T-helper 1 cell treated with Interleukin-12 subunit alpha and Interleukin-12 subunit beta and Interleukin-4 antibody, amounts not matched to agents 30 μg/mL and 1 μg/mL, for 36 hours (primary cell): ENCODE measurements around the gene S100A7.
"Not testable (repeated sequence)": the region's sequence is repeated elsewhere in the genome, so short reads cannot be mapped to it uniquely, and the experiment has no call there.

ENCODE experiments used
- H3K27ac Mint-ChIP-seq: one replicate; pipeline ENCODE4 v1.8.0; 2021; ENCODE audit warnings: mild to moderate bottlenecking, mixed read lengths
- H3K27me3 Mint-ChIP-seq: one replicate; pipeline ENCODE4 v1.8.0; 2021; ENCODE audit warnings: low read depth, mixed read lengths
- H3K36me3 Mint-ChIP-seq: one replicate; pipeline ENCODE4 v1.8.0; 2021; ENCODE audit warnings: low read depth, mixed read lengths
- H3K4me1 Mint-ChIP-seq: one replicate; pipeline ENCODE4 v1.8.0; 2021; ENCODE audit warnings: low read depth, mixed read lengths
- H3K4me3 Mint-ChIP-seq: one replicate; pipeline ENCODE4 v1.8.0; 2021; ENCODE audit warnings: mild to moderate bottlenecking, moderate library complexity, mixed read lengths
- H3K9me3 Mint-ChIP-seq: one replicate; pipeline ENCODE4 v1.8.0; 2021; ENCODE audit warnings: mixed read lengths

Gene S100A7

DNA sequence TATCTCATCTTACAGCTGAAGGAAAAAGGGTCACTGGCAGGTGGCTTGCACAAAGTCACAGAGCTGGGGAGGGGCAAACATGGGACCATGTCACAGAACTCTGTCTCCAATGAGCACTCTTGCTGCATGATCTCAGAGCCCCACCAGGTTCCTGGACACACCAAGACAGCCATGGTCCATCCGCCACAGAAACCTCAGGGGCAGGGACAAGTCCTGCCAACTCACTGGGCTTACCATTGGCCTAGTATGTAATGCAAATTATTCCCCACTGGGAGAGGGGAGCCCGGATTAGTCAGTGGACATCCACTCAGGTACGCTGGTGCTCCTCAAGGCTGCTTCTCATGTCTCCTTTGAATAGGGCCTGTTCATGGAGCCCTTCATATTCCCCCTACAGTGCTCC, 29.9 kb downstream of the S100A7 start:
- H3K4me3 Mint-ChIP-seq, result no peak overlapping the region
- no peak overlapping the region for H3K27ac Mint-ChIP-seq
- H3K27me3 Mint-ChIP-seq, result no peaks in the 10 kb centered on the region
- H3K4me1 Mint-ChIP-seq, result no peaks in the 10 kb centered on the region
- H3K36me3 Mint-ChIP-seq, result no peaks in the 10 kb centered on the region
- H3K9me3 Mint-ChIP-seq, result no peaks in the 10 kb centered on the region

DNA sequence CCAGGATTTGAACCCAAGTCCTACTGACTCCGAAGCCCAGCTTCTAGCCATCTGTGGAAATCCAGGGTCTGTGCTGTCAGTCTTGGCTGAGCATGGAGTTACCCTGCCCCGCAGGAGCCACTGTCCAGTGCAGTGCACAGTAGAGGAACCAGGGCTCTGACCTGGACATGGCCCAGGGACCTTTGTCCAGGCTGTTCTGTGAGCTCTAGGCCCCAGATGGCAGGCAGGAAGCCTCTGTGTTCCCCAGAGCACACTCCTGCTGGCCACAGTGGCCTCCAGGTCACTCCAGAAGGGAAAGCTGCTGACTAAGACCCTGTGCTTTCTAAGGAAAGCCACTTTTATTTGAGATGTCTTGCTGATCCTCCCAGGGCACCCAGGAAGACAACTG, 30.3 kb downstream of the S100A7 start:
- Mint-ChIP-seq H3K27me3 (peaks cover under 1% of the 10 kb centered on the region), H3K27ac (no peak overlapping the region), H3K9me3 (no peaks in the 10 kb centered on the region), H3K4me1 (no peaks in the 10 kb centered on the region), H3K36me3 (no peaks in the 10 kb centered on the region), H3K4me3 (no peak overlapping the region)

DNA sequence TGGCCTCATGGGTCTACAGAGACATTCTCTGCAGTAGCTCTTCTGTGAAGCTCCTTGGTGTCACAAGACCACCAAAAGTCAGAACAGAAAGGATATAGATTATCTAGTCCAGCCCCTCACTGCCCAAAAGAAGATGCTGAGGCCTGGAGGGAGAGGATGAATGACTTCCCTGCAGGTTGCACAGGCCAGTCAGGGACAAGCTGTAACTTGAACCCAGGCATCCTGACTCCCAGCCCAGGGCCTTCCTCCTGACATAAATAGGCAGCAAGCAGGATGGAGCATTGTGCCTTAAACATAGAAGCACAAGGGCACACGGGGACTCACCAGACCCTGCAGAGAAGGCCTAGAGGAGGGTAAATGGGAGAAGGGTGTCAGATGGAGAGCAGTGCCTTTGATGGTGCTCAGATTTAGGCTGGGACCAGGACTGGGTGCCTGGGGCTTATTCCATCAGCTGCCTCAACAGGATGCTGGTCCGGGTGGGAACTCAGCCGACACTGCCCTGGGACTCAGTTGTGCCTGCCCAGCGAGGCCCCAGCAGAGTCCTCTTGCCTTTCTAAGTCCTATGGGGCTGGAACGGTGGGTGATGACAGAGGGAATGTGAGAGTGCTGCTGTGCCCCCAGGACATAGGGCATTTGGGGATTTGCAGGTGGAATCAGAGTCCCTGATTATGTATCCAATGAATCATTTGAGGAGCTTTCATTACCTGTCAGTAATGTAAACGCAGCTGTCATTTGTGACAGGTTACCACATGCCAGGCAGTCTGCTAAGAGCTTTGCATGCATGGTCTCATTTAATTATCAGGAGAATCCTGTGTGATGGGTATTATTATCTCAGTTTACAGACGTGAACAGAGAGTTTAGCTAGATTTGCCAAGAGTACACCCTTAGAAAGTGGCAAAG, 30.9 kb downstream of the S100A7 start:
- Mint-ChIP-seq H3K36me3 (no peaks in the 10 kb centered on the region), H3K27me3 (peaks cover 7% of the 10 kb centered on the region), H3K9me3 (no peaks in the 10 kb centered on the region), H3K4me1 (no peaks in the 10 kb centered on the region), H3K4me3 (no peak overlapping the region), H3K27ac (no peak overlapping the region)

DNA sequence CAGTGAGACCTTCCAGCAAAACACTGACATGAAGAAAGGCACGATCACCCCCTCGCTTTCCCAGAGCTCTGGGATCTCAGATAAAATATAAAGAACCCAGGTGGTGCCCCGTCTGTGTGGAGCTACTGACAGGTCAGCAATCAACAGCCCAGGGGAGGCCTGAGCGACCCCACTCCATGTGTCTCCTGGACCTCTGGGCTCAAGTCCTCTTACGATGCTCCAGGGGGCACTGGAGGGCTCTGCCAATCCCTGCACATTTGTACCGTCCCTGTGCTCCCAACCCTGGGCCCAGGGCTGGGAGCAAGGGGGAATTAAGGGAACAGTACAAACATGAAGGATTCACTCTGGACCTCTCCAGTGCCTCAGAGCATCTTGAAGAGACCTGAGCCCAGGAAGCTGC, 31.7 kb downstream of the S100A7 start:
- no peaks in the 10 kb centered on the region for H3K36me3 Mint-ChIP-seq
- no peaks in the 10 kb centered on the region for H3K9me3 Mint-ChIP-seq
- peaks cover 10% of the 10 kb centered on the region for H3K27me3 Mint-ChIP-seq
- no peak overlapping the region for H3K4me3 Mint-ChIP-seq
- no peak overlapping the region for H3K27ac Mint-ChIP-seq
- no peaks in the 10 kb centered on the region for H3K4me1 Mint-ChIP-seq

DNA sequence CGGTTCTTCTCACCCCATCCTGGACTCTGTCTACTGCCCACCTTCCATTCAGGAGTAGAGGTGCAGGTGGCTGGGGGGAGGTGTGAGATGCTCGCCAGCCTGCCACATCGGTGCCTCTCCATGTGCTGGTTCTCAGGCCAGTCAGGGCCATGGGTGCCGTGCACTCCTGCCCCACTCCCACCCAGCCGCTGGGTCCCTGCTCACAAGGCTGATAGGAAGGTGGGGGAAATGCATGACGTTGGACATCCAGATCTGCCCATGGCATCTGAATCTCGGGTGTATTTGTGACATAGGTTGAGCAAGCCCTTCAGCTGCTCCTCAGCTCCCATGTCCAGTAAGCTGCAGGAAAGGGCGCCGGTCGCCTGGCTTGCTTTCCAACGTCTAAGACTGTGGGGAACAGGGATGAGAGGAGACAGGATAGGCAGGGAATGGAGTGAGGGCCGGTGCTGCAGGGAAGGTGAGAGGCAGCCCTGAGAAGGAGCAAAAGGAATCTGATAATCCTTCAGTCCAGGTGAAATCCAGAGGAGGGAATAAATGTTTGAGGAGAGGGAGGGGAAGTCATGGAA, 32.3 kb downstream of the S100A7 start:
- no peak overlapping the region for H3K27ac Mint-ChIP-seq
- no peaks in the 10 kb centered on the region for H3K36me3 Mint-ChIP-seq
- H3K4me3 Mint-ChIP-seq, result no peak overlapping the region
- no peaks in the 10 kb centered on the region for H3K9me3 Mint-ChIP-seq
- no peaks in the 10 kb centered on the region for H3K4me1 Mint-ChIP-seq
- peaks cover 10% of the 10 kb centered on the region for H3K27me3 Mint-ChIP-seq

DNA sequence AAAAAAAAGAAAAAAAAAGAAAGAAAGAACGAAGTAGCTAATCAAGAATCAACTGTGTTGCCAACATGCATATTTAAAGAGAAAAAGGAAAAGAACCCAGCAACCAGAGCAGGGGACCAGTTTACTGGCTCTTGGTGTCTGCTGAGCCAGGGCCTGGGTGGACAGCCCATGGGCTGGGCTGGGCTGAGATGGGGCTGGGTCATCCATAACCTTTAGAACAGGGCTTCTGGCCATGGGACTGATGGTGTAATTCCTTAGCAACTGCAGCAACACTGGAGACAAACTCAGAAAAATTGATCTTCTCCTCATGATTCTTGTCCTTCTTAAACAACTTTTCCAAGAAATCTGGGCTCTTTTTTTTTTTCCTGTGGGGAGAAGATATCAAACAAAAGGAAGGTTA, 33.6 kb downstream of the S100A7 start:
- Mint-ChIP-seq H3K36me3 (no peaks in the 10 kb centered on the region), H3K27ac (no peak overlapping the region), H3K27me3 (peaks cover 10% of the 10 kb centered on the region), H3K9me3 (no peaks in the 10 kb centered on the region), H3K4me3 (no peak overlapping the region), H3K4me1 (no peaks in the 10 kb centered on the region)

DNA sequence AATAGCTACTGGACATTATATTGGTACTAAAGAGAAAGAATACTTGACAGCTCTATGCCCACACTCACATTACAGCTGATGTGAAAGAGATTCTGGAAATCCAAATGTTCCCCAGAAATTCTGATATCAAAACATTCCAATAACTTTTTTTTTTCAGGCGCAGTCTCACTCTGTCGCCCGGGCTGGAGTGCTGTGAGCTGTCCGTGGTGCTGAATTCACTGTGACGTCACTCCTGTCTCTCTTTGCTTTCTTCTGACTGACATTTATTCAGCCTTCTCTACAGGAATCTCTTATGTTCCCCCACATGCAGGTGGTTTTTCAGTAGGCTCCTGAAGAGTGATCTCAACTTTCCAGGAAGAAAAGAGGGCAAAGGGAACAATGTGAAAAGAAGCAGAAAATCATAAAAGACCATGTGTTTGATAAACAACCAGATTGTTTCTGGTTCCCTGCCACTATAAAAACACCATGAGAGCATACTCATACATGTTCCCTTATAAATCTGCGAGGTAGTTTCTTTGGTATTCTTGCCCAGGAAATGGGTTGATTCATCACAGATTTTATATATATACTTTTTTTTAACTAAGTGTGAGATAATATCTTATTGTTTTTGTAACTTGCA, 37.9 kb downstream of the S100A7 start:
- no peaks in the 10 kb centered on the region for H3K4me1 Mint-ChIP-seq
- peaks cover 24% of the 10 kb centered on the region for H3K27me3 Mint-ChIP-seq
- no peaks in the 10 kb centered on the region for H3K36me3 Mint-ChIP-seq
- no peaks in the 10 kb centered on the region for H3K9me3 Mint-ChIP-seq
- no peak overlapping the region for H3K4me3 Mint-ChIP-seq
- no peak overlapping the region for H3K27ac Mint-ChIP-seq

DNA sequence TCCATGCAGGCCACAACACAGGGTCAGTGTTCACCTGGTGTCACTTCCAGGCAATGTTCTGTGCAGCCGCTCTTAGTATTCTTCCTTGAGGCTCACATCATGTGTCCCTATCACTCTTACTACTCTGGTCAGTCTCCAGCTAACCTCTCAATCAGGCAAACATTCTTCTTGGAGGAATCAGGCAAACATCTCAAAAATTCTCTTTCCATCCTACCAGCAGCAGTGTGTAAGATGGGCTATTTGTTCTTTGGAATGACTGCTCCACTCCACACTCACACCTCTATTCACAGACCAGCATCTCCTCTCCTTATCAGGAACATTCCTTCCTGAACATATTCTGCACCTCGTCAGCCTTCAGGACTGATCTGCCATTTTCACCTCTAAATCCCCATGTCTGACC, 40.1 kb downstream of the S100A7 start:
- Mint-ChIP-seq H3K36me3 (no peaks in the 10 kb centered on the region), H3K27me3 (peaks cover 24% of the 10 kb centered on the region), H3K27ac (no peak overlapping the region), H3K9me3 (no peaks in the 10 kb centered on the region), H3K4me1 (no peaks in the 10 kb centered on the region), H3K4me3 (no peak overlapping the region)

DNA sequence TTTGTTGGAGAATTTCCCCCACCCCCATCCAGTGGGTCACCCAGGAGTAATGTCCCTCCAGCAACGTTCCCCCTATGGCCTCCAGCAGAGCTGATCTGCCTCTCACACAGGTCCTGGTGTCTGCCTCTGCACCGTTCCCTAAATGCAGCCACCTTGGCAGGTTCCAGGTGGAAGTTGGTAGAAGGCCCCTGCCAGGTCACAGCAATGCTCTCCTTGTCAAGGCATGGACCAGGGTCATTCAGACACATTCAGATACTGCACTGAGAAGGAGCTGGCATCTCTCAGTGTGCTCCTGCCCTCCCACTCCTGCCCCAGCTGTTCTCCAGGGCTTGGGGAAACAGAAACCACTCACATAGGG, 41.0 kb downstream of the S100A7 start:
- peaks cover 16% of the 10 kb centered on the region for H3K27me3 Mint-ChIP-seq
- not testable (repeated sequence) for H3K9me3 Mint-ChIP-seq, H3K27ac Mint-ChIP-seq, H3K36me3 Mint-ChIP-seq, H3K4me1 Mint-ChIP-seq, H3K4me3 Mint-ChIP-seq

DNA sequence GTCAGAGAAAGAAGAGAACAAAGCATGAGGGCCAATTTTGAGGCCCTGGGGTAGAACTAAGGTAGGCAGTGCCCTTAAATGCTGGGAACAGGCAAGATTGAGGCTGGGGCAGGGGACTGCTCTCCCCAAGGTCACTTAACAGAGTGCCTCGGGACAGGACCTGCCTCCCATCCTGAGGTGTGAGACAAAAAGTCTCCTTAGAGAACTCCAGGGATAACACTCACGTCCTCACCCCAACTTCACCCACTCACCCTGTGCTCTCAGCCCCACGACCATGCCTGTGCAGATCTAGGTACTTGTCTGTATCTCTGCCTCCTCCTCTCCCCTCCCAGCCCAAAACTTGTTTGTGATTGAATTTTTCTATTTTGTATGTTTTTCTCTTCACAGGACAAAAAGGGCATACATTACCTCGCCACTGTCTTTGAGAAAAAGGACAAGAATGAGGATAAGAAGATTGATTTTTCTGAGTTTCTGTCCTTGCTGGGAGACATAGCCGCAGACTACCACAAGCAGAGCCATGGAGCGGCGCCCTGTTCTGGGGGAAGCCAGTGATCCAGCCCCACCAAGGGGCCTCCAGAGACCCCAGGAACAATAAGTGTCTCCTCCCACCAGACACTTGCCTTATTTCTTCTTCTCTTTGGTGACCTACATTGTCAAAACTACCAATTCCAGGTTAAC, 41.6 kb downstream of the S100A7 start:
- H3K27me3 Mint-ChIP-seq, result peaks cover 14% of the 10 kb centered on the region
- not testable (repeated sequence) for H3K27ac Mint-ChIP-seq, H3K36me3 Mint-ChIP-seq, H3K9me3 Mint-ChIP-seq, H3K4me3 Mint-ChIP-seq, H3K4me1 Mint-ChIP-seq

DNA sequence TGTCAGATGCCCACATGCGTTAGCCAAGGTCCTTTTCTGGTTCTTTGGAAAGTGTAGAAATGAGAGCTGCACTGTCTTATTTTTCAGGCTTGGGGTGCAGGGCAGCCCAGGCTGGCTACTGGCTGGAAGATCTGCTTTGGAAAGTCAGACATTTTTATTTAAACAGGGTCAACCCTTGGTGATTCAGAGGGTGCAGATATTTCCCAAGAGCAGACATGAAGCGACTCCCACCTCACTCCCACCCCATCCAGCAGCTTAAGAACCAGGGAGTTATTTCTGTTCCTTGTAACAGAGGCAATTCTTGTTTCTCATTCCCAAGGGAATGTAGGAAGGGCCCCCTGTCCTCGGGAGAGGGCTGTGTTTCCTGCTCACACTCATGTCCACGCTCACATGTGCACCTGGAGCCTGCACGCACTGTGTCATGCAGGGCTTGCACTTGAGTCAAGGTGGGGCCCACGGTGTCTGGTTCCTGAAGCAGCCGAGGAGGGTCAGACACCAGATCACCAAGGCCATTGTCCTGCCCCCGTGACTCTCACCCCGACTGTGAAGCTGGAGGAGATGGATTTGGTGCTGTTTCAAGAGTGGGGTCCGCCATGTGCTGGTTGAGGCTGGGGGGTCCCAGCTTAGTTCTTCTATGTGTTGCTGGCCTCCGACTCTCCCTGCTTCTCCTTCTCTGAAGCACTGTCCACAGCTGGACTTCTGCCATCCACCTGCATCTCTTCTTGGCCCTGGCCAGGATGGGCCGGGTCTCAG, 43.1 kb downstream of the S100A7 start:
- H3K27me3 Mint-ChIP-seq, result peaks cover 14% of the 10 kb centered on the region

DNA sequence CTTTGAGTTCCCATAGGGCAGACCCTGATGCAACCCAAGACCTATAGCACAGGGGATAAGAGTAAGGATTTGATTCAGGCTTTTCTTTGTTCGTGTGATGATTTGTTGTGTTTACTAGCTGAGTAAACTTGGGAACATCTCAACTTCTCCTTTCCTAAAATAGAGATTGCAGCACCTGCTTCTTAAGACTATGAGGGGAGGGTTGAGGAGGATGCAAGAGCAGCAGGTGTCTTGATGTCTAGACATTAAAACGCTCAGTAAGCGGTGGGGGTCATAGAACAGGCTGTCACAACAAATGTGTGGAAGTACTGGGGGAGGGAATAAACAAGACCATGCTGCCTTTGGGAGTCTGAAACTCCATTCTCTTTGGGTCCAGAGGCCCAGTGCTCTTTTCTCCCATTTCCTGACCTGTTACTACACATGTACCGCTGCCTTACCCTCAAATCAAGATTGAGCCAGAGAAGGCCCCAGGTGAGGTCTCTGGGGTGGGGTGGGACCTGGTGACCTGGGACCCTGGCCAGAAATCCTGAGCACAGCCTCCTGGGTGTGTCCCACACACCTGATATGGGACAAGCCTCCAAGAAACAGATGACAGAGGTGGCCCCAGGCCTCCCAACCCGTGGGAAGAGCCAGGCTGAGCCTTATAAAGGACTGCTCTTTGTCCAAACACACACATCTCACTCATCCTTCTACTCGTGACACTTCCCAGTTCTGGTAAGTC, 44.4 kb downstream of the S100A7 start, which contains the start of gene S100A7A:
Gene S100A7A (plus strand): TSS at position 671 of the 721 bp plus-strand sequence. CDS start 1,563 bp downstream, outside the sequence.
- Mint-ChIP-seq H3K4me3 (no peak within 1 kb of the TSS), H3K27me3 (peaks cover 12% of the 10 kb centered on the region), H3K4me1 (no peaks in the 10 kb centered on the region), H3K9me3 (no peaks in the 10 kb centered on the region), H3K27ac (no peak within 1 kb of the TSS), H3K36me3 (no peaks in the 10 kb centered on the region)

More for the DNA sequence above, 43.1 kb downstream of the S100A7 start:
- Mint-ChIP-seq H3K27ac (no peak overlapping the region), H3K9me3 (no peaks in the 10 kb centered on the region), H3K4me1 (no peaks in the 10 kb centered on the region), H3K4me3 (no peak overlapping the region), H3K36me3 (no peaks in the 10 kb centered on the region)

DNA sequence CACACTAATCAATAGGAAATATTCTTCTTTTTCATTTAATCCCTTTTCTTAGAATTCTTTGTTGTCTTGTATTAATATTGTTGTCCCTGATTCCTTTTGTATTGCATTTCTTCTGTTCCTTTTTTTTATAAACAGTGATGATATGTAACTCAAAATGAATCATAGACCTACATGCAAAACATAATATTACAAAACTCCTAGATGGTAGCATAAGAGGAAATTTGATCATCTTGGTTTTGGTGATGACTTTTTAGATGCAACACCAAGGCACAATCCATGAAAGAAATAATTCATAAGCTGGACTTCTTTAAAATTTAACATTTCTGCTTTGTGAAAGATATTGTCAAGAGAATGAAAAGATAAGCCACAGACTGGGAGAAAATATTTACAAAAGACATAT, 46.5 kb downstream of the S100A7 start:
- H3K9me3 Mint-ChIP-seq, H3K27ac Mint-ChIP-seq, H3K36me3 Mint-ChIP-seq, H3K4me1 Mint-ChIP-seq, H3K4me3 Mint-ChIP-seq: not testable (repeated sequence)
- H3K27me3 Mint-ChIP-seq, result peaks cover 13% of the 10 kb centered on the region
